Transverse colon (tissue), 4 donors: ENCODE measurements around the gene NUMBL. TPM values are rescaled to one million over a fixed set of nuclear protein-coding genes. Genes with fewer than 3 reads are reported as not detected.

ENCODE experiments used
- DNase-seq: peaks from one replicate; pipeline ENCODE4 v3.0.0-alpha.2; 2019
- H3K27ac ChIP-seq, 4 donors: fragments of 200-600 bp; sonication (generic); 2 replicates each; pipeline ENCODE4 v1.5.1; 2016 to 2018; ENCODE audit warnings: inconsistent platforms in 4 of 4
- H3K27me3 ChIP-seq: fragments of 200-600 bp; sonication (generic); 2 replicates; pipeline ENCODE4 v1.5.1; 2017; ENCODE audit warnings: inconsistent platforms
- H3K36me3 ChIP-seq, 4 donors: fragments of 200-600 bp; sonication (generic); 2 replicates each; pipeline ENCODE4 v1.5.1; 2017 to 2019; ENCODE audit warnings: inconsistent platforms in 4 of 4
- H3K4me1 ChIP-seq, 4 donors: fragments of 200-600 bp; sonication (generic); 2 replicates each; pipeline ENCODE4 v1.5.1; 2017 to 2020; ENCODE audit warnings: inconsistent platforms in 4 of 4
- H3K4me3 ChIP-seq, 4 donors: fragments of 200-600 bp; sonication (generic); 1 replicate in 1 of 4; 2 replicates in 3 of 4; pipeline versions ENCODE4 v1.5.1 to v1.6.1; 2017 to 2019; ENCODE audit warnings: inconsistent platforms in 4 of 4
- H3K9me3 ChIP-seq, 2 donors: fragments of 200-600 bp; sonication (generic); 2 replicates each; pipeline ENCODE4 v1.5.1; 2017 to 2019; ENCODE audit warnings: inconsistent platforms in 2 of 2
- CTCF ChIP-seq, 5 experiments: fragments of 200-600 bp in 3 of 5; fragments of 450-650 bp in 2 of 5; sonication (generic) in 3 of 5; IDR thresholded peaks; 1 replicate in 2 of 5; 2 replicates in 3 of 5; pipeline ENCODE4 v1.5.1; 2016 to 2017; ENCODE audit warnings: antibody characterized with exemption in 5 of 5, inconsistent platforms in 3 of 5, mild to moderate bottlenecking in 2 of 5, moderate library complexity in 1 of 5
- EP300 ChIP-seq: sonication (generic); formaldehyde crosslinking; IDR thresholded peaks from one replicate; pipeline ENCODE4 v1.6.1; 2017; ENCODE audit warnings: antibody characterized with exemption, low read depth
- POLR2A ChIP-seq: fragments of 450-650 bp; IDR thresholded peaks from one replicate; pipeline ENCODE4 v1.6.1; 2016; ENCODE audit warnings: antibody characterized with exemption, mild to moderate bottlenecking, moderate library complexity
- POLR2AphosphoS5 ChIP-seq, 3 donors: sonication (generic); formaldehyde crosslinking; IDR thresholded peaks; one replicate each; pipeline ENCODE4 v1.6.1; 2016; ENCODE audit warnings: antibody characterized with exemption in 3 of 3
- whole genome bisulfite sequencing, 2 donors: methylation state at CpG; one replicate each; pipeline ENCODE4 v1.1.5; 2018; ENCODE audit warnings: low coverage in 1 of 2; 5-methylcytosine and 5-hydroxymethylcytosine counted together
- in situ Hi-C, 4 donors: fragments of 200-750 bp; cut with MboI; loops; one replicate each; pipeline versions ENCODE4 v1.15.0 to v1.15.1; 2017; ENCODE audit warnings: low sequenced_read_pairs in 3 of 4, low pct_ligation_motif_present in 1 of 4, low pct_unique_long_range_greater_than_20kb in 1 of 4
- intact Hi-C: fragments of 100-400 bp; cut with DNase I; formaldehyde crosslinking; loops from one replicate; pipeline ENCODE4 v1.15.1; 2023; ENCODE audit warnings: low total_unique reads
- total RNA-seq, 4 donors: library from RNA; depleted of rRNA; stranded (reverse); fragments of >200 nt; gene quantifications; one replicate each; pipeline ENCODE4 v1.1.0, GENCODE V29; 2016

Gene NUMBL
- total RNA-seq, 4 donors from 2014 or later = 9.0 to 44.9 (median 20.4) TPM

- Histone ChIP-seq H3K4me3 (peak overlapping the region in 2 of 4 donors; percentile 4 to 96), H3K27me3 (no peaks in the 10 kb centered on the region), H3K27ac (peak overlapping the region; percentile 94 to 99 (median 98)), H3K4me1 (peaks cover 12 to 56% (median 45%) of the 10 kb centered on the region in 4 donors), H3K9me3 (no peaks in the 10 kb centered on the region), H3K36me3 (peaks cover 0 to 13% (median 7%) of the 10 kb centered on the region in 4 donors)
- TF ChIP-seq CTCF (IDR thresholded peaks at IDR 0.05) = no peak
- TF ChIP-seq POLR2AphosphoS5 (IDR thresholded peaks at IDR 0.05) = no peak
- no peak for TF ChIP-seq EP300
- no peak for TF ChIP-seq POLR2A
- WGBS, 2 donors = 17 to 98% methylated on average over 1 to 6 of the region's 6 CpGs
- intact Hi-C loops (no loop called here), in situ Hi-C loops (loop anchor here in 1 of 4 donors (25.0 kb wide), 1 partner anchor 91 kb away; no protein-coding TSS in a partner anchor)
- DNase-seq = no peak
Measured at GRCh38 chr19:40721140-40721486, 30.7 kb upstream of the NUMBL start.

DNA sequence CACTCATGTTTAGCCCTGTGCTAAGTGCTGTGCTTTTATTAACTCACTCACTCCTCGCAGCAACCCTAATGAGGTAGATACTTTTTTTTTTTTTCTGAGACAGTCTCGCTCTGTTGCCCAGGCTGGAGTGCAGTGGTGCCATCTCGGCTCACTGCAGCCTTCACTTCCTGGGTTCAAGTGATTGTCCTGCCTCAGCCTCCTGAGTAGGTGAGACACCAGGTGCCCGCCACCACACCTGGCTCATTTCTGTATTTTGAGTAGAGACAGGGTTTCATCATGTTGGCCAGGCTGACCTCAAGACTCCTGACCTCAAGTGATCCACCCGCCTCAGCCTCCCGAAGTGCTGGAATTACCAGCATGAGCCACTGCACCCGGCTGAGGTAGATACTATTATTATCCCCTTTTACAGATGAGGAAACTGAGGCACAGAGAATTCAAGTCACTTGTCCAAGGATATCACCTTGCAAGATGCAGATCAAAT is 29.0 kb upstream of the NUMBL start:
- intact Hi-C loops = loop anchor here (10.0 kb wide), 1 partner anchor 85 kb away; no protein-coding TSS in a partner anchor
- Histone ChIP-seq H3K27ac (peak overlapping the region; percentile 94 to 99 (median 98)), H3K27me3 (no peaks in the 10 kb centered on the region), H3K4me1 (peaks cover 13 to 70% (median 55%) of the 10 kb centered on the region in 4 donors), H3K4me3 (peak overlapping the region; percentile 68 to 96 (median 88)), H3K36me3 (peaks cover 0 to 4% (median 2%) of the 10 kb centered on the region in 4 donors), H3K9me3 (no peaks in the 10 kb centered on the region)
- 32 to 50% methylated on average over 5 to 7 of the region's 7 CpGs for WGBS, 2 donors
- in situ Hi-C loops = loop anchor here in 2 of 4 donors (5.0 to 25.0 kb wide), 2 partner anchors 33 to 93 kb away; partner anchors contain the start of genes ACTMAP (in 1 of the 2) and SNRPA (in 1 of the 2)
- TF ChIP-seq POLR2AphosphoS5 (IDR thresholded peaks at IDR 0.05) (no peak), CTCF (IDR thresholded peaks at IDR 0.05) (no peak), EP300 (no peak), POLR2A (no peak)
- DNase-seq = no peak

GRCh38 chr19:40718774-40719391 is 28.4 kb upstream of the NUMBL start:
- peaks cover 18 to 75% (median 60%) of the 10 kb centered on the region in 4 donors for H3K4me1 ChIP-seq
- 0 to 5% methylated on average over 3 to 16 of the region's 16 CpGs for WGBS, 2 donors
- in situ Hi-C loops = loop anchor here in 2 of 4 donors (5.0 to 25.0 kb wide), 2 partner anchors 33 to 93 kb away; partner anchors contain the start of genes ACTMAP (in 1 of the 2) and SNRPA (in 1 of the 2)

More at GRCh38 chr19:40718774-40719391, 28.4 kb upstream of the NUMBL start:
- H3K27ac ChIP-seq = peak overlapping the region; percentile 94 to 99 (median 98)
- no peaks in the 10 kb centered on the region for H3K27me3 ChIP-seq
- TF ChIP-seq POLR2A = peak; percentile 41
- TF ChIP-seq EP300 = peak; percentile 58
- peak; percentile 36 to 82 (median 58) for TF ChIP-seq POLR2AphosphoS5 (IDR thresholded peaks at IDR 0.05)
- TF ChIP-seq CTCF (IDR thresholded peaks at IDR 0.05) = no peak
- peak overlapping the region; percentile 68 to 96 (median 88) for H3K4me3 ChIP-seq
- no peaks in the 10 kb centered on the region for H3K9me3 ChIP-seq
- peak; percentile 93 for DNase-seq
- peaks cover 0 to 2% (median under 1%) of the 10 kb centered on the region in 4 donors for H3K36me3 ChIP-seq
- intact Hi-C loops = loop anchor here (10.0 kb wide), 1 partner anchor 86 kb away; no protein-coding TSS in a partner anchor
